ENCODE measurements around the gene RHNO1. TPM values are rescaled to one million over a fixed set of nuclear protein-coding genes. Genes with fewer than 3 reads are reported as not detected.
A peak's percentile ranks its signal among the peaks of the same experiment; 100 is the strongest.

The RHNO1 gene
- total RNA-seq, 2 donors from 2014 or later, result 64.9 to 70.0 TPM

GRCh38 chr12:2900642-2901041 lies 23.6 kb downstream of the RHNO1 start:
- 92 to 98% methylated on average over 5 to 8 of the region's 8 CpGs for WGBS, 2 experiments (ENCODE audit: insufficient coverage in 1 of 2, insufficient read length in 1 of 2)

GRCh38 chr12:2902272-2902880 lies 25.4 kb downstream of the RHNO1 start:
- H3K27ac ChIP-seq (ENCODE audit: low read depth, low read length), result no peak overlapping the region

More at GRCh38 chr12:2900642-2901041, 23.6 kb downstream of the RHNO1 start:
- peak overlapping the region; percentile 75 for H3K27ac Mint-ChIP-seq
- H3K9me3 Mint-ChIP-seq, result no peaks in the 10 kb centered on the region
- no peak for TF ChIP-seq CTCF (conservative IDR thresholded peaks at IDR 0.05)
- no peak for DNase-seq
- Histone ChIP-seq H3K27ac (ENCODE audit: low read depth, low read length) (no peak overlapping the region), H3K9me3 (ENCODE audit: control insufficient read depth, low read length) (no peaks in the 10 kb centered on the region), H3K36me3 (ENCODE audit: control insufficient read depth, insufficient read depth, low read length) (no peaks in the 10 kb centered on the region), H3K4me3 (ENCODE audit: low read length) (no peak overlapping the region), H3K27me3 (ENCODE audit: control insufficient read depth, insufficient read depth, low read length, poor library complexity, severe bottlenecking) (no peaks in the 10 kb centered on the region), H3K4me1 (ENCODE audit: control insufficient read depth, insufficient read depth, low read length) (no peaks in the 10 kb centered on the region), H3K9ac (ENCODE audit: extremely low read depth, low read length, poor library complexity, severe bottlenecking) (no peak overlapping the region)
- H3K27me3 Mint-ChIP-seq (ENCODE audit: insufficient read depth), result no peaks in the 10 kb centered on the region
- no peak overlapping the region for H3K4me3 Mint-ChIP-seq
- peaks cover 19% of the 10 kb centered on the region for H3K36me3 Mint-ChIP-seq (ENCODE audit: low read depth)
- H3K4me1 Mint-ChIP-seq, result peaks cover 13% of the 10 kb centered on the region

GRCh38 chr12:2904260-2904659 lies 27.2 kb downstream of the RHNO1 start:
- H3K4me3 Mint-ChIP-seq, result no peak overlapping the region
- H3K4me1 Mint-ChIP-seq, result peaks cover 11% of the 10 kb centered on the region

More at GRCh38 chr12:2902272-2902880, 25.4 kb downstream of the RHNO1 start:
- Mint-ChIP-seq H3K4me1 (peaks cover 8% of the 10 kb centered on the region), H3K4me3 (no peak overlapping the region), H3K27me3 (ENCODE audit: insufficient read depth) (no peaks in the 10 kb centered on the region), H3K36me3 (ENCODE audit: low read depth) (peaks cover 8% of the 10 kb centered on the region), H3K27ac (no peak overlapping the region), H3K9me3 (no peaks in the 10 kb centered on the region)
- 78 to 79% methylated on average over 3 to 4 of the region's 4 CpGs for WGBS, 2 experiments (ENCODE audit: insufficient coverage in 1 of 2, insufficient read length in 1 of 2)
- no peaks in the 10 kb centered on the region for H3K4me1 ChIP-seq (ENCODE audit: control insufficient read depth, insufficient read depth, low read length)
- no peaks in the 10 kb centered on the region for H3K27me3 ChIP-seq (ENCODE audit: control insufficient read depth, insufficient read depth, low read length, poor library complexity, severe bottlenecking)
- DNase-seq, result no peak
- H3K4me3 ChIP-seq (ENCODE audit: low read length), result no peak overlapping the region
- H3K9me3 ChIP-seq (ENCODE audit: control insufficient read depth, low read length), result no peaks in the 10 kb centered on the region
- TF ChIP-seq CTCF (conservative IDR thresholded peaks at IDR 0.05), result no peak
- H3K9ac ChIP-seq (ENCODE audit: extremely low read depth, low read length, poor library complexity, severe bottlenecking), result no peak overlapping the region
- H3K36me3 ChIP-seq (ENCODE audit: control insufficient read depth, insufficient read depth, low read length), result no peaks in the 10 kb centered on the region

More at GRCh38 chr12:2904260-2904659, 27.2 kb downstream of the RHNO1 start:
- Mint-ChIP-seq H3K36me3 (ENCODE audit: low read depth) (peaks cover 2% of the 10 kb centered on the region), H3K9me3 (no peaks in the 10 kb centered on the region), H3K27me3 (ENCODE audit: insufficient read depth) (no peaks in the 10 kb centered on the region), H3K27ac (no peak overlapping the region)
- DNase-seq, result no peak
- no peak for TF ChIP-seq CTCF (conservative IDR thresholded peaks at IDR 0.05)
- Histone ChIP-seq H3K36me3 (ENCODE audit: control insufficient read depth, insufficient read depth, low read length) (no peaks in the 10 kb centered on the region), H3K27ac (ENCODE audit: low read depth, low read length) (no peak overlapping the region), H3K9me3 (ENCODE audit: control insufficient read depth, low read length) (no peaks in the 10 kb centered on the region), H3K9ac (ENCODE audit: extremely low read depth, low read length, poor library complexity, severe bottlenecking) (no peak overlapping the region), H3K27me3 (ENCODE audit: control insufficient read depth, insufficient read depth, low read length, poor library complexity, severe bottlenecking) (no peaks in the 10 kb centered on the region), H3K4me3 (ENCODE audit: low read length) (no peak overlapping the region), H3K4me1 (ENCODE audit: control insufficient read depth, insufficient read depth, low read length) (no peaks in the 10 kb centered on the region)
- 83 to 89% methylated on average over 1 to 2 of the region's 2 CpGs for WGBS, 2 experiments (ENCODE audit: insufficient coverage in 1 of 2, insufficient read length in 1 of 2)
